HEK293T (cell line): ENCODE results near the gene HGD.

Experiments used
- ARNT ChIP-seq: fragments of 450-650 bp; IDR thresholded peaks from 2 replicates; pipeline ENCODE4 v1.6.1; 2017; ENCODE audit warnings: mild to moderate bottlenecking
- BHLHE40 ChIP-seq: fragments of 450-650 bp; IDR thresholded peaks from 2 replicates; pipeline ENCODE4 v1.6.1; 2016; ENCODE audit warnings: mild to moderate bottlenecking, moderate library complexity, borderline replicate concordance
- ELF4 ChIP-seq: fragments of 450-650 bp; IDR thresholded peaks from 2 replicates; pipeline ENCODE4 v1.6.1; 2017; ENCODE audit warnings: antibody characterized with exemption
- FOXA1 ChIP-seq: fragments of 450-650 bp; IDR thresholded peaks from 2 replicates; pipeline ENCODE4 v1.6.1; 2016; ENCODE audit warnings: mild to moderate bottlenecking
- FOXK2 ChIP-seq: fragments of 450-650 bp; IDR thresholded peaks from 2 replicates; pipeline ENCODE4 v1.6.1; 2016; ENCODE audit warnings: mild to moderate bottlenecking
- FOXM1 ChIP-seq: fragments of 450-650 bp; IDR thresholded peaks from 2 replicates; pipeline ENCODE4 v1.6.1; 2017; ENCODE audit warnings: mild to moderate bottlenecking, borderline replicate concordance
- LEF1 ChIP-seq: fragments of 450-650 bp; IDR thresholded peaks from 2 replicates; pipeline ENCODE4 v1.6.1; 2017; ENCODE audit warnings: mild to moderate bottlenecking, borderline replicate concordance
- SP1 ChIP-seq: fragments of 450-650 bp; IDR thresholded peaks from 2 replicates; pipeline ENCODE4 v1.6.1; 2017
- SUZ12 ChIP-seq: fragments of 450-650 bp; IDR thresholded peaks from 2 replicates; pipeline ENCODE4 v1.6.1; 2016; ENCODE audit warnings: mild to moderate bottlenecking
- TARDBP ChIP-seq: fragments of 450-650 bp; IDR thresholded peaks from 2 replicates; pipeline ENCODE4 v1.6.1; 2016
- ZNF384 ChIP-seq: fragments of 450-650 bp; IDR thresholded peaks from 2 replicates; pipeline ENCODE4 v1.6.1; 2016

DNA sequence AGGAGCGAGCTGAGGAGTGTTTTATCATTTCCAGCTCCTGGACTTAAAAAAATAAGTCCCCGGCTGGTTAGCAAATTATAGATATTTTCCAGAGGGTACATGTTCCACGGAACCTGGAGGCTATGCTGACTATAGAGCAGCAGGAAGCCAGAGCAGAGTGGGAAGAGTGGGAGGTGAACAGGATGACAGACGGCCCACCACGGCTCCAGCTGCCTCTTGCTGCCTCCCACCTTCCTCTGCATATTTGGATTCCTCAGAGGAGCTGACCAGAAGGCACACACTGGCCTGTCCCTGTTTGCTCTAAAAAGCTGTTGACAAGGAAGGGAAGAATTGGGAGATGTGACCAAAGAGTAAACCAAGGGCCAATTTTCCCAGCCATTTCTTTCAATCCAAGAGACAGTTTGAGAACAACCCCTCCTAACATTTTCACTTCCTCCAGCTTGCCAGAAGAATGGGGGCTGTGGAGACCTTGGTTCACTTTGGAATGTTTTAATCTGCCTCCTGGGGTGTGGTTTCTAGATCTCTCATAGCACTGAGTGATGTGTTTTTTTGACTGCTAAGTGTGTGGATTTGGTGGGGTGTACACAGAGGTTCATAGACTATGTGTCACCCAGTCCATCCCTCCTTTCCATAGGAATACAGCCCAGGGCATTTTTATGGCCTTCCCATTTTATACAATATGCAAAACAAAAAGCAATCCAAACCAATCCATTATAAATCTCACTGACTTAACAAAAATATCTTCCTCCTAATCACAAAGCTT lies 36.8 kb downstream of the HGD start:
- TF ChIP-seq SUZ12 (no peak), SP1 (no peak), FOXM1 (no peak), ARNT (no peak), FOXK2 (no peak), ELF4 (no peak), ZNF384 (no peak), LEF1 (no peak), FOXA1 (no peak), TARDBP (no peak), BHLHE40 (no peak)
